Measurements from ENCODE around the gene TTLL8.

DNA sequence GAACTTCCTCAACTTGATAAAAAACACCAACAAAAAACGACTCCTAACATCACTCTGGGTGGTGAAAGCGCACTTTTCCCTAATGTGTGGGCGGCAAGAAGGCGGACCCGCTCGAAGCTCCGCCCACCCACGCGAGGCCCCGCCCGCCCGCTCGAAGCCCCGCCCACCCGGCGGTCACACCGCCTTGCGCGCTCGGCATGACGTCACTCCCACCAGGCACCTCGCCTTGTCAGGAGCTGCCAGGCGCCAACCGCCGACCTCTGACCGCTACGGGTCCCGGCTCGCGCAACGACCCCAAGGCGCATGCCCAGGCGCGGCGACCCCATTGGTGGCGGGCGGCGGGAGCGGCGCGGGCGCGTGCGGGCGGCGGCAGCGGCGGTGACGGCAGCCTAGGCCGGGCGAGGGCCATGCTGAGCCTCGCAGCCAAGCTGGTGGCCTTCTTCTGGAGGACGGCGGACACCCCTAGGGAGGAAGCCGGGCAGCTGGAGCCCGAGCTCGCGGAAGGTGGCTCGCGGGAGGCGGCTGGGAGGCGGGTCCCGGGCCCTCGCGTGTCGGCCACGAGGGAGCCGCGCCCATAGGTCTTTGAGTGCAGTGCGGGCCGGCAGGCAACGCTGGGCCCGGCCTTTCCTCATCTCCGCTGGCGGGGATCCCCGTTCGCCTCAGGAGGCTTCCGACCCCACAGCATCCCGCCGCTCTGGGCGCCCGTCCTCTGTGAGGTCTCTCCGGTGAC, 31.7 kb upstream of the TTLL8 start, which contains the start of gene MOV10L1:
- TF ChIP-seq, protein P1, sequence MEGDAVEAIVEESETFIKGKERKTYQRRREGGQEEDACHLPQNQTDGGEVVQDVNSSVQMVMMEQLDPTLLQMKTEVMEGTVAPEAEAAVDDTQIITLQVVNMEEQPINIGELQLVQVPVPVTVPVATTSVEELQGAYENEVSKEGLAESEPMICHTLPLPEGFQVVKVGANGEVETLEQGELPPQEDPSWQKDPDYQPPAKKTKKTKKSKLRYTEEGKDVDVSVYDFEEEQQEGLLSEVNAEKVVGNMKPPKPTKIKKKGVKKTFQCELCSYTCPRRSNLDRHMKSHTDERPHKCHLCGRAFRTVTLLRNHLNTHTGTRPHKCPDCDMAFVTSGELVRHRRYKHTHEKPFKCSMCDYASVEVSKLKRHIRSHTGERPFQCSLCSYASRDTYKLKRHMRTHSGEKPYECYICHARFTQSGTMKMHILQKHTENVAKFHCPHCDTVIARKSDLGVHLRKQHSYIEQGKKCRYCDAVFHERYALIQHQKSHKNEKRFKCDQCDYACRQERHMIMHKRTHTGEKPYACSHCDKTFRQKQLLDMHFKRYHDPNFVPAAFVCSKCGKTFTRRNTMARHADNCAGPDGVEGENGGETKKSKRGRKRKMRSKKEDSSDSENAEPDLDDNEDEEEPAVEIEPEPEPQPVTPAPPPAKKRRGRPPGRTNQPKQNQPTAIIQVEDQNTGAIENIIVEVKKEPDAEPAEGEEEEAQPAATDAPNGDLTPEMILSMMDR (IDR thresholded peaks at IDR 0.05; ENCODE audit: poor library complexity) = no peak
- TF ChIP-seq EZH2phosphoT487 (IDR thresholded peaks at IDR 0.05; ENCODE audit: low read depth, severe bottlenecking, unreplicated experiment) (no peak), EZH2 (IDR thresholded peaks at IDR 0.05; ENCODE audit: borderline replicate concordance) (no peak)
